H9 (cell line): ENCODE data around the gene KIFC3. TPM values are rescaled to one million over a fixed set of nuclear protein-coding genes. Genes with fewer than 3 reads are reported as not detected.

ENCODE experiments used
- DNase-seq: peaks from one replicate; pipeline ENCODE4 v3.0.0-alpha.2; 2017
- H2AFZ ChIP-seq: one replicate; pipeline ENCODE4 v1.6.1; 2013; ENCODE audit warnings: mild to moderate bottlenecking, low read length, control low read depth, moderate library complexity
- H2AK5ac ChIP-seq: 2 replicates; pipeline ENCODE4 v1.6.1; 2013; ENCODE audit warnings: low read length, control low read depth, mixed read lengths; ENCODE audit not compliant: insufficient read length
- H2BK120ac ChIP-seq: one replicate; pipeline ENCODE4 v1.6.1; 2013; ENCODE audit warnings: low read depth, mild to moderate bottlenecking, low read length, control low read depth, inconsistent platforms; ENCODE audit not compliant: poor library complexity, severe bottlenecking
- H2BK12ac ChIP-seq: 2 replicates; pipeline ENCODE4 v1.6.1; 2013; ENCODE audit warnings: low read length, control low read depth, mixed read lengths, low read depth; ENCODE audit not compliant: insufficient read length
- H2BK15ac ChIP-seq: 2 replicates; pipeline ENCODE4 v1.6.1; 2013; ENCODE audit warnings: low read depth, low read length, control low read depth
- H2BK20ac ChIP-seq: one replicate; pipeline ENCODE4 v1.6.1; 2013; ENCODE audit warnings: low read depth, mild to moderate bottlenecking, low read length, control low read depth, inconsistent platforms; ENCODE audit not compliant: poor library complexity, severe bottlenecking
- H2BK5ac ChIP-seq: 2 replicates; pipeline ENCODE4 v1.6.1; 2013; ENCODE audit warnings: low read length, control low read depth, mixed read lengths; ENCODE audit not compliant: insufficient read length
- H3K14ac ChIP-seq: 2 replicates; pipeline ENCODE4 v1.6.1; 2013; ENCODE audit warnings: low read length, control low read depth; ENCODE audit not compliant: insufficient read depth
- H3K18ac ChIP-seq: 2 replicates; pipeline ENCODE4 v1.6.1; 2013; ENCODE audit warnings: low read depth, mild to moderate bottlenecking, mixed read lengths, low read length, control low read depth; ENCODE audit not compliant: insufficient read length
- H3K23ac ChIP-seq: 2 replicates; pipeline ENCODE4 v1.6.1; 2013; ENCODE audit warnings: low read length, control low read depth, mixed read lengths, low read depth; ENCODE audit not compliant: insufficient read length
- H3K23me2 ChIP-seq: 2 replicates; pipeline ENCODE4 v1.6.1; 2013; ENCODE audit warnings: low read depth, mild to moderate bottlenecking, mixed read lengths, low read length, control low read depth; ENCODE audit not compliant: insufficient read length, poor library complexity, severe bottlenecking
- H3K27ac ChIP-seq: 2 replicates; pipeline ENCODE4 v1.5.1; 2013; ENCODE audit warnings: low read length, control low read depth, mixed read lengths, low read depth; ENCODE audit not compliant: insufficient read length
- H3K27me3 ChIP-seq: 2 replicates; pipeline ENCODE4 v1.6.1; 2013; ENCODE audit warnings: low read length, control low read depth, inconsistent platforms; ENCODE audit not compliant: insufficient read depth
- H3K4ac ChIP-seq: 2 replicates; pipeline ENCODE4 v1.6.1; 2013; ENCODE audit warnings: low read depth, mild to moderate bottlenecking, control low read depth, inconsistent platforms, low read length, moderate library complexity
- H3K4me1 ChIP-seq: 2 replicates; pipeline ENCODE4 v1.6.1; 2013; ENCODE audit warnings: low read length, control low read depth, inconsistent platforms; ENCODE audit not compliant: insufficient read depth
- H3K4me2 ChIP-seq: 2 replicates; pipeline ENCODE4 v1.6.1; 2013; ENCODE audit warnings: low read length, control low read depth, mixed read lengths; ENCODE audit not compliant: insufficient read length, insufficient read depth
- H3K56ac ChIP-seq: 2 replicates; pipeline ENCODE4 v1.6.1; 2013; ENCODE audit warnings: low read depth, mild to moderate bottlenecking, mixed read lengths, low read length, control low read depth; ENCODE audit not compliant: insufficient read length
- H3K79me1 ChIP-seq: 2 replicates; pipeline ENCODE4 v1.6.1; 2013; ENCODE audit warnings: low read depth, mild to moderate bottlenecking, moderate library complexity, low read length, control low read depth, inconsistent platforms; ENCODE audit not compliant: insufficient read depth, poor library complexity, severe bottlenecking
- H3K79me2 ChIP-seq: 2 replicates; pipeline ENCODE4 v1.6.1; 2013; ENCODE audit warnings: low read length, control low read depth, inconsistent platforms; ENCODE audit not compliant: insufficient read depth
- H3K9ac ChIP-seq: 2 replicates; pipeline ENCODE4 v1.6.1; 2013; ENCODE audit warnings: low read length, control low read depth, mixed read lengths; ENCODE audit not compliant: insufficient read length; ENCODE audit errors: extremely low read depth
- H3K9me3 ChIP-seq: one replicate; pipeline ENCODE4 v1.6.1; 2013; ENCODE audit warnings: low read depth, low read length, inconsistent platforms; ENCODE audit not compliant: control insufficient read depth
- H3T11ph ChIP-seq: one replicate; pipeline ENCODE4 v1.6.1; 2013; ENCODE audit warnings: mild to moderate bottlenecking, low read length, control low read depth, inconsistent platforms
- H4K20me1 ChIP-seq: one replicate; pipeline ENCODE4 v1.6.1; 2013; ENCODE audit not compliant: control insufficient read depth, insufficient read length, insufficient read depth
- H4K5ac ChIP-seq: 2 replicates; pipeline ENCODE4 v1.6.1; 2013; ENCODE audit warnings: low read depth, mild to moderate bottlenecking, mixed read lengths, low read length, control low read depth; ENCODE audit not compliant: insufficient read length
- H4K8ac ChIP-seq: replicated peaks from 2 replicates; pipeline ENCODE4 v1.6.1; 2013; ENCODE audit warnings: low read length, control low read depth, mixed read lengths, low read depth; ENCODE audit not compliant: insufficient read length
- H4K91ac ChIP-seq: 2 replicates; pipeline ENCODE4 v1.6.1; 2013; ENCODE audit warnings: low read depth, mild to moderate bottlenecking, moderate library complexity, mixed read lengths, low read length, control low read depth; ENCODE audit not compliant: insufficient read length
- H3K27ac Mint-ChIP-seq, 3 experiments: 2 replicates in 2 of 3; 3 replicates in 1 of 3; pipeline ENCODE4 v1.8.0; 2020 to 2021; ENCODE audit warnings: mixed read lengths in 3 of 3, mild to moderate bottlenecking in 1 of 3, moderate library complexity in 1 of 3
- H3K27me3 Mint-ChIP-seq: 2 replicates; pipeline ENCODE4 v1.8.0; 2021; ENCODE audit warnings: low read depth, mild to moderate bottlenecking, moderate library complexity, mixed read lengths
- H3K36me3 Mint-ChIP-seq, 3 experiments: 2 replicates in 2 of 3; 3 replicates in 1 of 3; pipeline ENCODE4 v1.8.0; 2020 to 2021; ENCODE audit warnings: low read depth in 3 of 3, mixed read lengths in 3 of 3; ENCODE audit not compliant: insufficient read depth in 1 of 3
- H3K4me1 Mint-ChIP-seq, 2 experiments: 2 replicates each; pipeline ENCODE4 v1.8.0; 2020; ENCODE audit warnings: mixed read lengths in 2 of 2
- H3K4me3 Mint-ChIP-seq, 2 experiments: 2 replicates in 1 of 2; 3 replicates in 1 of 2; pipeline ENCODE4 v1.8.0; 2020 to 2021; ENCODE audit warnings: mild to moderate bottlenecking in 2 of 2, mixed read lengths in 2 of 2, moderate library complexity in 1 of 2
- H3K9me3 Mint-ChIP-seq, 2 experiments: 2 replicates in 1 of 2; 3 replicates in 1 of 2; pipeline ENCODE4 v1.8.0; 2020; ENCODE audit warnings: mild to moderate bottlenecking in 2 of 2, mixed read lengths in 2 of 2, moderate library complexity in 1 of 2
- CTCF ChIP-seq: fragments of 200-600 bp; sonication (generic); conservative IDR thresholded peaks from 3 replicates; pipeline ENCODE4 v1.8.0; 2021; ENCODE audit warnings: antibody characterized with exemption, mild to moderate bottlenecking
- WGBS: extraction: QIAGEN DNeasy Blood & Tissue Kit; methylation state at CpG from one replicate; pipeline ENCODE4 v1.1.7; 2013; ENCODE audit warnings: missing lambda C conversion rate, low lambda C conversion rate, mixed read lengths; ENCODE audit not compliant: insufficient read length; ENCODE audit errors: extremely low coverage; 5-methylcytosine and 5-hydroxymethylcytosine counted together
- total RNA-seq: library from RNA; stranded (reverse); gene quantifications from 2 replicates; pipeline ENCODE4 v1.2.1, GENCODE V29; 2021

The KIFC3 gene
- total RNA-seq, 1 experiment from 2014 or later, result 5.0 TPM

- no peak overlapping the region; a peak in 1 of 7 replicates for H3K27ac Mint-ChIP-seq
- TF ChIP-seq CTCF, result no peak
- H2BK20ac ChIP-seq, result no peak overlapping the region
Measured at GRCh38 chr16:57781741-57782606, 20.3 kb downstream of the KIFC3 start.

More at GRCh38 chr16:57781741-57782606, 20.3 kb downstream of the KIFC3 start:
- Histone ChIP-seq H3K9me3 (no peaks in the 10 kb centered on the region), H3K4ac (no peak overlapping the region), H3T11ph (no peak overlapping the region), H2AK5ac (no peak overlapping the region), H3K27ac (no peak overlapping the region), H3K56ac (no peak overlapping the region), H3K23ac (no peak overlapping the region), H2BK15ac (no peak overlapping the region), H3K4me2 (no peak overlapping the region), H2AFZ (no peak overlapping the region), H3K4me1 (no peaks in the 10 kb centered on the region), H3K14ac (no peak overlapping the region), H2BK120ac (no peak overlapping the region), H4K20me1 (no peaks in the 10 kb centered on the region), H2BK12ac (no peak overlapping the region), H3K23me2 (no peaks in the 10 kb centered on the region), H3K27me3 (no peaks in the 10 kb centered on the region), H3K18ac (no peak overlapping the region), H3K9ac (no peak overlapping the region), H3K79me2 (no peaks in the 10 kb centered on the region), H4K5ac (no peak overlapping the region), H3K79me1 (no peaks in the 10 kb centered on the region), H4K8ac (no peak overlapping the region), H2BK5ac (no peak overlapping the region), H4K91ac (peak overlapping the region; percentile 52)
- peaks cover 3% of the 10 kb centered on the region for H3K27me3 Mint-ChIP-seq
- H3K36me3 Mint-ChIP-seq, result no peaks in the 10 kb centered on the region; a peak in 1 of 7 replicates
- no CpG with 5 or more reads among the region's 10 CpGs for WGBS
- H3K9me3 Mint-ChIP-seq, result no peaks in the 10 kb centered on the region
- peaks cover 7 to 14% of the 10 kb centered on the region in 2 experiments for H3K4me1 Mint-ChIP-seq
- DNase-seq, result no peak
- no peak overlapping the region for H3K4me3 Mint-ChIP-seq
